GM19455 (cell line): ENCODE data around the gene RGMB.

Experiments used
- ATAC-seq: cut with Tn5 transposase; IDR thresholded peaks from one replicate; pipeline ENCODE4 v1.9.1; 2021; ENCODE audit not compliant: unreplicated experiment

Gene RGMB

DNA sequence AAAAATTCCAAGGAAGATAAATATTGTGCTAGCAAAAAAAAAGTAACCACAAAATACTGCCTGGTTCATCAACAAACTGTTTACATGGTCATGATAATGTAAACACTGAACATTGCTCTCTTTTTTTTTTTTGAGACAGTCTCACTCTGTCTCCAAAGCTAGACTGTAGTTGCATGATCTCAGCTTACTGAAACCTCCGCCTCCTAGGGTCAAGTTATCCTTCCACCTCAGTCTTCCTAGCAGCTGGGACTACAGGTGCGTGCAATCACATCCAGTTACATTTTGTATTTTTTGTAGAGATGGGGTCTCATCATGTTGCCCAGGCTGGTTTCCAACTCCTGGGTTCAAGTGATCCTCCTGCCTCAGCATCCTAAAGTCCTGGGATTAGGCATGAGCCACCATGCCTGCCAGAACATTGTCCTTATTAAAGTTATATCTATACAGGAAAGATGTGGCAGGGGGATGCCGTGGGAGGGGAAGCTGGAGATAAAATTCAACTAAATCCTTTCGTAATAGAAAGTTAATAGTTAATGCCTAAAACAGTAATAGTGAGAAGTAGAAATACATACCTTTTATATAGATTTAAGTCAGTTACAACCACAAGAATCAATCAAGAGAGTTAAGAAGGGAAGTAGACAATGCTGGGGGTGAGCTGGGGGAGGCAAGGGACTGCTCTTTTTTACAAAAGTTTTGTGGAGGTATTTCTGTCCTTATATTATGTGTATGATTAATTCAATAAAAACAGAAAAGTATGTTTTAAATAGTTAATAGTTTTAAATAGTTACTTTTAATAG, 52.3 kb downstream of the RGMB start:
- ATAC-seq, result no peak

DNA sequence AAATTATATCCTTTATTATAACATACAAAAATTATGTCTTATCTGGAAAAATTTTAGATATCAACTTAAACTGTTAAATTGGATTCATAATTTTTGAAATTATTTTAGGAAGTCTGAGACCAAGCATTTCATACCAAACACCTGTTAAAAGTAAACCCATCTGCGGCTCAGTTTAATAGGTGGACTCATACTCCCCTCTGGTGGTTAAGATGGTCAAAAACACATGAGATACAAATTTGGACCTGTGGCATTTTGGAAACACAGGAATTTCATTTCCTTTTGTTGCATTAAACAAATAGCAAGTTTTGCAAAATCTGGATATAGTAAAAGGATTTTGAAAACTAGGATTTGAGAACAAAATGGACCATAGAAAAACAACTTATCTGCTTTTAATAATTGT, 53.7 kb downstream of the RGMB start:
- ATAC-seq, result no peak

DNA sequence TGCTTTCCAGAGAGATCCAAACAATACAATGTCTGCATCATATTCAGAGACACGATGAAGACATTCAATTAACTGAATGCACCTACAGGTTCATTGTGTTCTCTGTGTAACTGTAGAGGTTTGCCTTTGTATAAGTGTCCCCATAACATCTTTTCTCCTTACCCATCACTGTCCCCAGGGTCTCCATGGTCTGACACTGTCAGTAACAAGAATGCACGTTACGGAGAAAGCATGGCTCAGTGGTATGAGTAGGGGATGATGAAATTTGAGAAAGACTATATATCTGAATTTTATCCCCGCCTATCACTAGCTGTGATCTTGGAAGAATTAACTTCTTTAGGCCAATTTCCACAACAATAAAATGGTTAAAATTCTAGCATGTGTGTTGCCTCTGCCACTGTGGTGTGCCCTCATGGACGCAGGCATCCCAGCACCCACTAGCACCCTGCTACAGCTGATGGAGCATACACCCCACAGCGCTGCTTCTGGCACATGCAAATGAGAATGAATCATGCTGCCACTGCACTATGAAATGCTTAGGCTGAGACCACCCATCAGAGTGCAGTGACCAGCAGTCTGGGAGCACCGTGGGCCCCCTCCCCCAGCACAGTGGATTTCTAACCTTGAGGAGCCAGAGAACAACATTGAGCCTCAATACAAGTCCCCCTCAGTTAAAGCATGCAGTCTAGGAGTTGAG, 54.3 kb downstream of the RGMB start:
- ATAC-seq, result no peak

DNA sequence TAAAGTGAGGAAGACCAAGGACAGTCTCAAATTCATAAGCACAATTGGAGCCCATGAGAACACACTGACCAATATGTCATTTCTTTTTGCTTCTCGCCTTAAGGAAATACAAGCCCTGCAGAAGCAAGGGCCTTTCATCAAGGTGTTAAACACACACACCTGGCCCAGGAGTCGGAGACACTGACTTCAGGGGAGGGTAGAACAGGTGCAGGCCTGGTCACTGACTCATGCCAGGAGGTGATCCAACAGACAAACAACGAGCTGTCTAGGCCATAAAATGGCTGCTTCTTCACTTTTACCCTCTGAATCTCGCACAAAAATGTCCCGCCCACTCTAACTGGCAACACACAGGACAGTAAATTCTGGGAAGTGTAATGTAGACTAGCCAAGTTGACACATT, 62.7 kb downstream of the RGMB start:
- no peak for ATAC-seq

DNA sequence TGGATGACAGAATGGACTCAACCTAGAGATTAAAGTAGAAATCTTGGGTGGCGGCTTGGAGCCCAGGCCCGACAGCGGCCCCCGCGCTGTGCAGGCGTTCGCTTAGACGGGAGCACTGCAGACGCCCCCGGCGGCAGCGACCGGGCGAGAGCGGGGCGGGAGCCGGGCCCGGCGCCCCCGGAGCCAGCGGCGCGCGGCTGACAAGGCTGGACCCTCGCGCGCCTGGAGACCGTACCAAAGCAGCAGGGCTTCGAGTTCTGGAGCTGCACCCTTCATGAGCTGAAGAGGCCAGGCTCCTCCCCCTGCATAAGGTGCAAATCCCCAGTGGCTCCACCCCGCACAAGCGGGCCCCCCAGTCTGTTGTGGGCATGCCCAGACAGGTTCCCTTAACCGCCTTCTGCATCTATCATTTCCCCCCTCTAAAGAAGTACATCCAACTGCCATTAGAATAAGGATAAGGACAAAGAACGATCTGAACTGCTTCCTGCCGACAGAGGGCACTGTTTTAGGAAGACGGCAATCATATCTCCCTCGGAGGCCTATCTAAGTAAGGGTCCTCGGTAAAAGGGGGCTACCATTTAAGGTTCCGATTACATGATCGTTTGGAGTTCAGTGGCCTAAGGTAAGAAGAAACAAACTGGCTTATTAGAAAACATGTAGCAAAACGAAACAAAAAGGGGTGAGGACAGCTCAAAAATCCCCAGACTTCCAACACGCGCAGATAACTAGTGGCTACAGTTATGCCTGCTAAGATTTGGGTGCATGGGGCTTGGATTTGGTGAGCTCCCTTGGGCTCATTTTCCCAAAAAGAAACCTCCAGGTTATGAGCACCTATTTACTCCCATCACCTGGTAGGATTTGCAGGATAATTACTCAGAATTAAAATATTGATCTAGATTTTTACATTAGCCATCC, 66.3 kb downstream of the RGMB start:
- ATAC-seq, result peak; percentile 80

DNA sequence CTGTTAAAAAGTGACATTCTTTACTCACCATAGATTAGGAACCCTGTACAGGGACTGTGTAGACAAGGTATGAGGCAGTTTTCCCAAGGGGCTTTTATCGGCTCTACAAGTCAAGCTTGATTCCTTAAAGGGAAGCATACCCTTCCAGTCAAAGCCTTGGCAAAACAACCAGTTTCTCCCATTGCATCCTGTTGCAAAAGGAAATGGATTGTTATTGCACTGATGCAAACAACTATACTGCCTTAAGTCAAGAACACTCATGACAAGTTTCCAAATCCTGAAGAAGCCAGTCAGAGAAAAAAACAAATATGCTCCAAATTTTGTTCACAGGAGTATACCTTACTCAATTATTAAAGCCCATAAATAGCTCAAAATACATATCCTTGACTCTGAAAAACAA, 67.5 kb downstream of the RGMB start:
- ATAC-seq, result no peak

DNA sequence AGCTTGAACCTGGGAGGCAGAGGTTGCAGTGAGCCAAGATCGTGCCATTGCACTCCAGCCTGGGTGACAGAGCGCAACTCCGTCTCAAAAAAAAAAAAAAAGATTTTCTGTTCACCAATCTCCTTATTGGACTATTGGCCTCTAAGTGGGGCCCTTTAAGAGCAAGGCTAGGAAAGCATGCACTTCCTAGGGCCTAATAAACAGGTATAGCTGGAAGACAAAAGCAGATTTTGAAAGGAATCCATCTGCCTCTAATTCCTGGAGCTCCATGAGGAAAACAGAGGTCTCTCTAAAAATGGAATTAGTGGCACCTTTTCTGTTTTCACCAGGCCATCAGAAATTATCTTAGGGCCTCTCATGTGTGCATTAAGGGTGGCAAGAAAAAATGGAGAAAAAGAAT, 70.0 kb downstream of the RGMB start:
- ATAC-seq, result no peak

DNA sequence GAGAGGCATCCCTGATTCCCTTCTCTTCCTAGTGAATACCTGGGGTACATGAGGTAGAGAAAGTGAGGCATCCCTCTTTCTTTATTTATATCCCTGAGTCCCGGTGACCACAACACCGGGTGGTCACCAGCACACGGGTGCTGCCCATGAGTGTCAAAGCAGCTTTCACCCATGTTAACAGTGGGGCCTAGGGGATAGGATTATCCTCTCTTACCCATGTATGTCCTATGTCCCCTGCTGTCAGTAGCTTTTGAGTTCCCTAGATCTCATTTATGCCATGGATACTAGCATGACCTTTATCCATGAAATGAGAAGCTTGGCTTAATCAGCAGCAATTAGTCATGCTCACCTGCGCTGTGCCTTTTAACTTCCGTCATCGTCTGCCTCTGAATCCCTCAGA, 71.4 kb downstream of the RGMB start:
- no peak for ATAC-seq

DNA sequence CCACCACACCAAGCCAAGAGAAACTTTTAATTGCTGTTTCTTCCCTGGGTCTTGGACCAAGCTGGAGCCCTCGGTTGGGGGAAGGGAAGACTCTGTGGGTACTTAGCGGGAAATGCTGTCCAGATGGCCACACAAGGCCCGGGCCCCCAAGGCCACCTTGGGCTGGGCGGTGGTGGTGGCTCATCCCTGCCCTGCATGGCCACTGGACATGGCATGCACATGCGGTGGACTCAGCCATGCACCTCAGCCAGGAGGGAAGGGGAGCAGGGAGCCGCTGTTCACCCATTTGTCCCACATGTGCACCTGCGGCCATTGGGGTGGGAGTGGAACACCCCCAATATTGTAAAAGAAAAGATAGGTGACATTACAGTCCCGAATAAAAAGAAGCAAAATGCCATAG, 72.4 kb downstream of the RGMB start:
- ATAC-seq, result no peak
